ENCODE data around the gene MAPK14.

DNA sequence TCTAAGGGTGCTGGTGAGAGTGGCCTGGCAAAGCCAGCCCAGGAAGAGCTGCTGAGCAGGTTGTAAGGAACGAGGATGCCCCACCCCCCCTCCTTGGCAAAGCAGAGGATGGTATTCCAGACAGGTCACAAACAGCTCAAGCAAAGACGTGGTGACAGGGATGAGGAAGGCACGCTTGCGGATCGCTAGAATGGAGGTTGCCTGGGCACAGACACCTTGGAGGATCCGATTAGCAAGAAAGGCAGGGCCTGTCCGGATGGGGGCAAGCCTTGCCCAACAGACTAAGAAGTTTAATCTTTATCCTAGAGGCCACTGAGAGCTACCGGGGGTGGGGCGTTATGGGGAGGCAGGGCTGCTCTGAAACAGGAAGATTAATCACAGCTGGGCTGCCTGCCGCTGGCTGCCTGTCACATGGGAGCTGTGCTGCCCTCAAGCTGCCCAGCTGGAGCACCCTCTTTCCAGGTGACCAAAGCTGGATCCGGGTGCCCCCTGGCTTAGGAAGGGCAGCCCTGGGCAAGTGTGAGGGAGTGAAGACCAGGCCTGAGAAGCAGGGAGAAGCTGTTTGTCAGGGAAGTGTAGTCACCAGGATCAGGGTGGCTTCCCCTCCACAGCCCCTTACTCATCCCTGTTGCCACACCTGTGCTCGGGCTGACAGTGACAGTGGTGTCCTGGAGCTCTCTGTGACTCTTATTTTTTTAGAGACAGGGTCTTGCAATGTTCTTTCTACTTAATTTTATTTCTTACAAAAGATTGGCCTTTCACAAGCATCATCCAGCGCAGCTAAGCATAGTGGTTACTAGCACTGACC, 93.6 kb downstream of the MAPK14 start:
- TF ChIP-seq POLR2A (IDR thresholded peaks at IDR 0.05; ENCODE audit: low read depth, low read length) (no peak), JUN (IDR thresholded peaks at IDR 0.05; ENCODE audit: borderline replicate concordance, insufficient read depth, insufficient read length, low read depth) (no peak), EZH2 (IDR thresholded peaks at IDR 0.05; ENCODE audit: borderline replicate concordance, low read depth, low read length, severe bottlenecking) (no peak), FOS (IDR thresholded peaks at IDR 0.05; ENCODE audit: borderline replicate concordance, insufficient read depth, low read length) (peak; percentile 17), POLR2AphosphoS5 (IDR thresholded peaks at IDR 0.05; ENCODE audit: insufficient read depth, low read depth, low read length) (no peak)
- TF ChIP-seq, protein P1, sequence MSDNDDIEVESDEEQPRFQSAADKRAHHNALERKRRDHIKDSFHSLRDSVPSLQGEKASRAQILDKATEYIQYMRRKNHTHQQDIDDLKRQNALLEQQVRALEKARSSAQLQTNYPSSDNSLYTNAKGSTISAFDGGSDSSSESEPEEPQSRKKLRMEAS (IDR thresholded peaks at IDR 0.05; ENCODE audit: insufficient read depth, insufficient read length), result no peak
- TF ChIP-seq, protein P2, sequence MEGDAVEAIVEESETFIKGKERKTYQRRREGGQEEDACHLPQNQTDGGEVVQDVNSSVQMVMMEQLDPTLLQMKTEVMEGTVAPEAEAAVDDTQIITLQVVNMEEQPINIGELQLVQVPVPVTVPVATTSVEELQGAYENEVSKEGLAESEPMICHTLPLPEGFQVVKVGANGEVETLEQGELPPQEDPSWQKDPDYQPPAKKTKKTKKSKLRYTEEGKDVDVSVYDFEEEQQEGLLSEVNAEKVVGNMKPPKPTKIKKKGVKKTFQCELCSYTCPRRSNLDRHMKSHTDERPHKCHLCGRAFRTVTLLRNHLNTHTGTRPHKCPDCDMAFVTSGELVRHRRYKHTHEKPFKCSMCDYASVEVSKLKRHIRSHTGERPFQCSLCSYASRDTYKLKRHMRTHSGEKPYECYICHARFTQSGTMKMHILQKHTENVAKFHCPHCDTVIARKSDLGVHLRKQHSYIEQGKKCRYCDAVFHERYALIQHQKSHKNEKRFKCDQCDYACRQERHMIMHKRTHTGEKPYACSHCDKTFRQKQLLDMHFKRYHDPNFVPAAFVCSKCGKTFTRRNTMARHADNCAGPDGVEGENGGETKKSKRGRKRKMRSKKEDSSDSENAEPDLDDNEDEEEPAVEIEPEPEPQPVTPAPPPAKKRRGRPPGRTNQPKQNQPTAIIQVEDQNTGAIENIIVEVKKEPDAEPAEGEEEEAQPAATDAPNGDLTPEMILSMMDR (IDR thresholded peaks at IDR 0.05; ENCODE audit: extremely low read depth in 1 of 2, insufficient read depth in 1 of 2, low read depth in 1 of 2, low read length in 2 of 2), result no peak
